A549 (cell line): Measurements from ENCODE around the gene TEDC1. TPM values are rescaled to one million over a fixed set of nuclear protein-coding genes. Genes with fewer than 3 reads are reported as not detected.
A peak's percentile ranks its signal among the peaks of the same experiment; 100 is the strongest.

ENCODE experiments used
- ATAC-seq, 2 experiments: fragments of 200-7000 bp in 1 of 2; fragments of >200 bp in 1 of 2; cut with Nextera tagmentation in 1 of 2; cut with Tn5 transposase in 1 of 2; 3 replicates each; pipeline versions ENCODE4 v1.8.0 to v1.9.1; 2018 to 2020; ENCODE audit warnings: mild to moderate bottlenecking in 1 of 2, moderate library complexity in 1 of 2
- CTCF ChIA-PET: fragments of 300-600 bp; sonication (Branson Sonifier 250); formaldehyde crosslinking; extraction: SDS; loops from one replicate; lab custom pipeline; 2021; ENCODE audit warnings: antibody characterized with exemption, inconsistent platforms; lab: Yijun Ruan, JAX
- POLR2A ChIA-PET: fragments of 350-600 bp; formaldehyde crosslinking; extraction: SDS; loops from one replicate; lab custom pipeline; 2021; ENCODE audit warnings: antibody characterized with exemption, inconsistent platforms; lab: Yijun Ruan, JAX
- DNase-seq, 2 experiments: peaks; one replicate each; pipeline versions ENCODE4 v3.0.0 to v3.0.0-alpha.2; 2011 to 2016; ENCODE audit warnings: low read depth in 1 of 2, low spot score in 1 of 2
- FAIRE-seq: peaks from 2 replicates; lab custom pipeline; 2011; peaks lifted over from hg19 to GRCh38; lab: Jason Lieb, UNC
- H3K27ac ChIP-seq, 2 experiments: fragments of >200 bp; sonication (Bioruptor Twin); formaldehyde crosslinking; 3 replicates each; pipeline ENCODE4 v1.5.1; 2016 to 2017
- H3K4me1 ChIP-seq: fragments of >200 bp; sonication (Bioruptor Twin); formaldehyde crosslinking; 3 replicates; pipeline ENCODE4 v1.6.1; 2016
- H3K4me2 ChIP-seq: fragments of >200 bp; sonication (Bioruptor Twin); formaldehyde crosslinking; 3 replicates; pipeline ENCODE4 v1.6.1; 2016
- H3K4me3 ChIP-seq: fragments of >200 bp; sonication (Bioruptor Twin); formaldehyde crosslinking; 3 replicates; pipeline ENCODE4 v1.5.1; 2016
- H3K9me3 ChIP-seq: fragments of >200 bp; sonication (Bioruptor Twin); formaldehyde crosslinking; 3 replicates; pipeline ENCODE4 v1.6.1; 2016
- BCL3 ChIP-seq: fragments of >200 bp; sonication (Bioruptor Twin); formaldehyde crosslinking; IDR thresholded peaks from 3 replicates; pipeline ENCODE4 v1.6.1; 2016
- CBX2 ChIP-seq: fragments of 200-600 bp; sonication (generic); IDR thresholded peaks from 2 replicates; pipeline ENCODE4 v1.6.1; 2016; ENCODE audit warnings: low read depth, mild to moderate bottlenecking, borderline replicate concordance
- EHF ChIP-seq: fragments of 250-450 bp; sonication (Bioruptor Pico); IDR thresholded peaks from 2 replicates; pipeline ENCODE4 v1.5.0; 2020; ENCODE audit warnings: mild to moderate bottlenecking
- EHMT2 ChIP-seq: fragments of 200-600 bp; sonication (generic); IDR thresholded peaks from 2 replicates; pipeline ENCODE4 v1.6.1; 2016; ENCODE audit warnings: antibody characterized with exemption, low read depth, mild to moderate bottlenecking, moderate library complexity
- FOSB ChIP-seq: fragments of 250-450 bp; sonication (Bioruptor Pico); IDR thresholded peaks from 2 replicates; pipeline ENCODE4 v1.5.0; 2020; ENCODE audit warnings: mild to moderate bottlenecking, moderate library complexity
- FOXS1 ChIP-seq: fragments of 250-450 bp; sonication (Bioruptor Pico); IDR thresholded peaks from 2 replicates; pipeline ENCODE4 v1.5.0; 2020; ENCODE audit warnings: mild to moderate bottlenecking, moderate library complexity
- HOXA7 ChIP-seq: fragments of 250-450 bp; sonication (Bioruptor Pico); IDR thresholded peaks from 2 replicates; pipeline ENCODE4 v1.5.0; 2020; ENCODE audit warnings: mild to moderate bottlenecking, moderate library complexity
- HOXB13 ChIP-seq: fragments of 250-450 bp; sonication (Bioruptor Pico); IDR thresholded peaks from 2 replicates; pipeline ENCODE4 v1.5.0; 2020; ENCODE audit warnings: low read depth, mild to moderate bottlenecking, moderate library complexity
- KDM1A ChIP-seq: fragments of 200-600 bp; sonication (generic); IDR thresholded peaks from 2 replicates; pipeline ENCODE4 v1.6.1; 2016; ENCODE audit warnings: low read depth, mild to moderate bottlenecking
- MAZ ChIP-seq: fragments of 150-350 bp; IDR thresholded peaks from 2 replicates; pipeline ENCODE4 v1.6.1; 2014; ENCODE audit warnings: antibody characterized with exemption, low read depth, low read length, borderline replicate concordance
- NFE2L2 ChIP-seq: fragments of 150-350 bp; conservative IDR thresholded peaks from 2 replicates; pipeline ENCODE4 v1.6.1; 2014; ENCODE audit warnings: low read length
- PHF8 ChIP-seq: fragments of 200-600 bp; sonication (generic); IDR thresholded peaks from 2 replicates; pipeline ENCODE4 v1.6.1; 2016; ENCODE audit warnings: low read depth, mild to moderate bottlenecking, antibody characterized with exemption, moderate library complexity, borderline replicate concordance
- RARB ChIP-seq: fragments of 250-450 bp; sonication (Bioruptor Pico); IDR thresholded peaks from 2 replicates; pipeline ENCODE4 v1.8.0; 2021; ENCODE audit warnings: mild to moderate bottlenecking, moderate library complexity
- RNF2 ChIP-seq: fragments of 200-600 bp; sonication (generic); IDR thresholded peaks from 2 replicates; pipeline ENCODE4 v1.6.1; 2016; ENCODE audit warnings: low read depth, mild to moderate bottlenecking, antibody characterized with exemption, moderate library complexity, borderline replicate concordance
- ZC3H11A ChIP-seq: fragments of 450-650 bp; IDR thresholded peaks from 2 replicates; pipeline ENCODE4 v1.6.1; 2014; ENCODE audit warnings: antibody characterized with exemption, mild to moderate bottlenecking
- WGBS: methylation state at CpG from one replicate; pipeline ENCODE4 v1.1.6; 2017; ENCODE audit errors: missing lambda C conversion rate; 5-methylcytosine and 5-hydroxymethylcytosine counted together
- polyA plus RNA-seq, 4 experiments: library from polyadenylated mRNA; depleted of rRNA in 3 of 4; stranded (reverse); fragments of >200 nt; fragmentation: RNase III in 1 of 4; extraction: RNeasy Plus Mini Kit Qiagen cat#74134 plus additional on column Dnase treatment in 1 of 4; gene quantifications; 2 replicates in 3 of 4; 3 replicates in 1 of 4; pipeline ENCODE4 v1.2.3, GENCODE V29; 2011 to 2017
- TF ChIP-seq, protein P1 (sequence below): fragments of >200 bp; sonication (Bioruptor Twin); formaldehyde crosslinking; IDR thresholded peaks from 2 replicates; pipeline ENCODE4 v1.6.1; 2016
- TF ChIP-seq, protein P2 (sequence below): fragments of 150-350 bp; IDR thresholded peaks from 2 replicates; pipeline ENCODE4 v1.6.1; 2014; ENCODE audit warnings: low read depth, mild to moderate bottlenecking, low read length
- TF ChIP-seq, protein P3 (sequence below): IDR thresholded peaks from 2 replicates; pipeline ENCODE4 v1.6.1; 2012; ENCODE audit warnings: low read depth, borderline replicate concordance
- TF ChIP-seq, protein P4 (sequence below): fragments of 250-450 bp; sonication (Bioruptor Pico); IDR thresholded peaks from 2 replicates; pipeline ENCODE4 v1.5.0; 2020; ENCODE audit warnings: low read depth, mild to moderate bottlenecking, moderate library complexity
- TF ChIP-seq, protein P5 (sequence below): fragments of 450-650 bp; IDR thresholded peaks from 2 replicates; pipeline ENCODE4 v1.6.1; 2014; ENCODE audit warnings: antibody characterized with exemption
- TF ChIP-seq, protein P6 (sequence below): fragments of 200-600 bp; sonication (generic); IDR thresholded peaks from 2 replicates; pipeline ENCODE4 v1.6.1; 2016; ENCODE audit warnings: antibody characterized with exemption, mild to moderate bottlenecking, moderate library complexity

The TEDC1 gene
- polyA plus RNA-seq, 2 of the 4 experiments (the other 2 are of a cell fraction): 12.7 to 39.6 TPM

DNA sequence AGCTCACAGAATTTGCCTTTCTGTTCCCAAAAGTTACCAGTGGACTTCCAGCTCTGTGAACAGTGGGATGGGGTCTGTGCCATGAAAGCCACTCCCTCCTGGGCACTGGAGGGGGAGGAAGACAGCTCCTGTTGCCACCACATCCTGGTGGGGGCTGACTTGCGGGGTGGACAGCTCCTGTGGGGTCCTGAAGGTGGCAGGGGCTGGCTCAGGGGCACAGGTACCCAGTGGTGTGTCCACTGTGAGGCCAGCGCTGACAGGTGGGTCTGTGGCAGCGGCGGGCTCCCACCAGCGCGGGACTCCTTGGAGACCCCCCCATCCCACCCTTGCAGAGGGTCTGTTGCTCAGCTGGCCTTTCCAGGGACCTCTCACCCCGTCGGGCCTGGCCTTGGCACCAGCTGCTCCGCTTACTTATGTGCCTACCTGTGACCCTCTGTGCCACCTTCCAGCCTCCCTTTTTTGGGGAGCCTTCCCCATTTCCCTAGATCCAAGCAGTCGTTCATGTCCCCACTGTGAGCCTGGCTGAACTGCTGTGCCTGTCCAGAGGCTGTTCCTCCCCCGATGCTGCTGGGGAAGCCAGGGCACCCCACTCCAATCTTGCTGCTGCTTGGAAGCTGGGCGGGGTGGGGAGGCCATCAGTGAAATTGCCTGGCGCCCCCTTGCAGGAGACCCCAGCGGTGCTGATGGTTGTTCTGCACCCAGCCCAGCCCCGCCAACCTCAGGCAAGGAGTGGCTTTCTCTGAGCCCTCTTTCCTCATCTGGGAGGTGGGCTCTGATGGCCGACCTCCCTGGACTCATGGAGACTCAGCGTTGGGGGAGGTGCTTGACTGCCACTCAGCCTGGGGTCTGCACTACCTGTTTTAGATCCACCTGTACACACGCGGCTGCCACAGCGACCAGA is 2.2 kb downstream of the TEDC1 start:
- H3K27ac ChIP-seq: no peak overlapping the region
- TF ChIP-seq BCL3: no peak
- no peak for TF ChIP-seq EHMT2
- TF ChIP-seq, protein P1, sequence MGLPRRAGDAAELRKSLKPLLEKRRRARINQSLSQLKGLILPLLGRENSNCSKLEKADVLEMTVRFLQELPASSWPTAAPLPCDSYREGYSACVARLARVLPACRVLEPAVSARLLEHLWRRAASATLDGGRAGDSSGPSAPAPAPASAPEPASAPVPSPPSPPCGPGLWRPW: no peak
- TF ChIP-seq NFE2L2: no peak
- TF ChIP-seq FOSB: no peak
- TF ChIP-seq HOXB13 (CRISPR knock-in tag): no peak
- TF ChIP-seq CBX2: no peak
- TF ChIP-seq, protein P2, sequence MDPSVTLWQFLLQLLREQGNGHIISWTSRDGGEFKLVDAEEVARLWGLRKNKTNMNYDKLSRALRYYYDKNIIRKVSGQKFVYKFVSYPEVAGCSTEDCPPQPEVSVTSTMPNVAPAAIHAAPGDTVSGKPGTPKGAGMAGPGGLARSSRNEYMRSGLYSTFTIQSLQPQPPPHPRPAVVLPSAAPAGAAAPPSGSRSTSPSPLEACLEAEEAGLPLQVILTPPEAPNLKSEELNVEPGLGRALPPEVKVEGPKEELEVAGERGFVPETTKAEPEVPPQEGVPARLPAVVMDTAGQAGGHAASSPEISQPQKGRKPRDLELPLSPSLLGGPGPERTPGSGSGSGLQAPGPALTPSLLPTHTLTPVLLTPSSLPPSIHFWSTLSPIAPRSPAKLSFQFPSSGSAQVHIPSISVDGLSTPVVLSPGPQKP: no peak
- TF ChIP-seq, all 56 proteins: peak for 0
- Histone ChIP-seq H3K4me3 (no peak overlapping the region), H3K4me1 (peaks cover 23% of the 10 kb centered on the region), H3K4me2 (no peak overlapping the region), H3K9me3 (no peaks in the 10 kb centered on the region)
- ATAC-seq (no peak), FAIRE-seq (no peak), DNase-seq (peak in 1 of 2 experiments; percentile 5)
- POLR2A ChIA-PET: interaction anchor here (1.8 kb wide), 1 partner anchor 35 kb away, joined by 4 read pairs; no protein-coding TSS in a partner anchor
- WGBS: 85% methylated on average over 15 of the region's 20 CpGs
- CTCF ChIA-PET: interaction anchor here (0.7 to 3.2 kb wide), 5 partner anchors 9 to 35 kb away, joined by 3 to 29 read pairs (median 4); no protein-coding TSS in a partner anchor

DNA sequence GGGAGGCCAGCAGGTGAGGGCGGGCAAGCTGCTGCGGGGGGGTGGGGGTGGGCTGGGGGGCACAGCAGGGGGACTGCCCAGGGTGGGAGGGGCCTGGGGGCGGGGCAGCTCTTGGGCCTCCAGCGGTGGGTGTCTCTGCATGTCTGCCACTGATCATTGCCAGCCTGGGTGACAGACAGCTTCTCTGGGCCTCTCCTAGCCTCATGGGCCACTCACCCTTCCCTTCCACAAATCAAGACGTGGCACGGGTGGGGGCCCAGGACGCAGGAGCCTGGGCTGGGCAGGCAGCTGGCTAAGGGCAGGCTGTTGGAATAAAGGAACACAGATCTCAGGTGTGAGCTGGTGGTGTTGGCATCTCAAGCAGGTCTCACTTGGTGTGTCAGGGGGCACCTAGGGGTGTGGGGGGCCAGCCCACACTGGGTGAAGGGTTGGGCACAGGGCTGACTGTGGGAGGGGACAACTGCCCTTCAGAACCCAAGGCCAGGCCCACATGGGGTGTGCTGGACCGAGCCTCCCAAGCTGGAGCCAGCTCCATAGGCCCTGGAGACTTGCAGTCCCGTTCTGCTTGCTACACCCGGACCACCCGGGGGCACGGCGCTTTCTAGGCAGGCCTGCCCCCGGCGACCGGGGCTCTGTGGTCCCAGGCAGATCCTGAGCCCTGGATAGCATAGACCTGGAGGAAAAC is 3.0 kb downstream of the TEDC1 start:
- WGBS: 73% methylated on average over 2 of the region's 16 CpGs
- ChIA-PET POLR2A (no interaction called here), CTCF (interaction anchor here (0.7 to 3.2 kb wide), 3 partner anchors 8 to 34 kb away, joined by 4 to 29 read pairs (median 4); no protein-coding TSS in a partner anchor)
- H3K9me3 ChIP-seq: no peaks in the 10 kb centered on the region
- H3K4me3 ChIP-seq: no peak overlapping the region
- peaks cover 14% of the 10 kb centered on the region for H3K4me1 ChIP-seq
- TF ChIP-seq MAZ (no peak), KDM1A (no peak), HOXB13 (CRISPR knock-in tag) (no peak), NFE2L2 (no peak), BCL3 (no peak), RARB (no peak), EHF (CRISPR knock-in tag) (no peak), PHF8 (no peak), RNF2 (no peak), HOXA7 (CRISPR knock-in tag) (no peak), FOXS1 (CRISPR knock-in tag) (no peak), ZC3H11A (no peak)
- TF ChIP-seq, protein P3, sequence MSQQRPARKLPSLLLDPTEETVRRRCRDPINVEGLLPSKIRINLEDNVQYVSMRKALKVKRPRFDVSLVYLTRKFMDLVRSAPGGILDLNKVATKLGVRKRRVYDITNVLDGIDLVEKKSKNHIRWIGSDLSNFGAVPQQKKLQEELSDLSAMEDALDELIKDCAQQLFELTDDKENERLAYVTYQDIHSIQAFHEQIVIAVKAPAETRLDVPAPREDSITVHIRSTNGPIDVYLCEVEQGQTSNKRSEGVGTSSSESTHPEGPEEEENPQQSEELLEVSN: no peak
- TF ChIP-seq, protein P4, sequence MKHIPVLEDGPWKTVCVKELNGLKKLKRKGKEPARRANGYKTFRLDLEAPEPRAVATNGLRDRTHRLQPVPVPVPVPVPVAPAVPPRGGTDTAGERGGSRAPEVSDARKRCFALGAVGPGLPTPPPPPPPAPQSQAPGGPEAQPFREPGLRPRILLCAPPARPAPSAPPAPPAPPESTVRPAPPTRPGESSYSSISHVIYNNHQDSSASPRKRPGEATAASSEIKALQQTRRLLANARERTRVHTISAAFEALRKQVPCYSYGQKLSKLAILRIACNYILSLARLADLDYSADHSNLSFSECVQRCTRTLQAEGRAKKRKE (CRISPR knock-in tag): no peak
- TF ChIP-seq, protein P5, sequence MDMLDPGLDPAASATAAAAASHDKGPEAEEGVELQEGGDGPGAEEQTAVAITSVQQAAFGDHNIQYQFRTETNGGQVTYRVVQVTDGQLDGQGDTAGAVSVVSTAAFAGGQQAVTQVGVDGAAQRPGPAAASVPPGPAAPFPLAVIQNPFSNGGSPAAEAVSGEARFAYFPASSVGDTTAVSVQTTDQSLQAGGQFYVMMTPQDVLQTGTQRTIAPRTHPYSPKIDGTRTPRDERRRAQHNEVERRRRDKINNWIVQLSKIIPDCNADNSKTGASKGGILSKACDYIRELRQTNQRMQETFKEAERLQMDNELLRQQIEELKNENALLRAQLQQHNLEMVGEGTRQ: no peak
- TF ChIP-seq, protein P6, sequence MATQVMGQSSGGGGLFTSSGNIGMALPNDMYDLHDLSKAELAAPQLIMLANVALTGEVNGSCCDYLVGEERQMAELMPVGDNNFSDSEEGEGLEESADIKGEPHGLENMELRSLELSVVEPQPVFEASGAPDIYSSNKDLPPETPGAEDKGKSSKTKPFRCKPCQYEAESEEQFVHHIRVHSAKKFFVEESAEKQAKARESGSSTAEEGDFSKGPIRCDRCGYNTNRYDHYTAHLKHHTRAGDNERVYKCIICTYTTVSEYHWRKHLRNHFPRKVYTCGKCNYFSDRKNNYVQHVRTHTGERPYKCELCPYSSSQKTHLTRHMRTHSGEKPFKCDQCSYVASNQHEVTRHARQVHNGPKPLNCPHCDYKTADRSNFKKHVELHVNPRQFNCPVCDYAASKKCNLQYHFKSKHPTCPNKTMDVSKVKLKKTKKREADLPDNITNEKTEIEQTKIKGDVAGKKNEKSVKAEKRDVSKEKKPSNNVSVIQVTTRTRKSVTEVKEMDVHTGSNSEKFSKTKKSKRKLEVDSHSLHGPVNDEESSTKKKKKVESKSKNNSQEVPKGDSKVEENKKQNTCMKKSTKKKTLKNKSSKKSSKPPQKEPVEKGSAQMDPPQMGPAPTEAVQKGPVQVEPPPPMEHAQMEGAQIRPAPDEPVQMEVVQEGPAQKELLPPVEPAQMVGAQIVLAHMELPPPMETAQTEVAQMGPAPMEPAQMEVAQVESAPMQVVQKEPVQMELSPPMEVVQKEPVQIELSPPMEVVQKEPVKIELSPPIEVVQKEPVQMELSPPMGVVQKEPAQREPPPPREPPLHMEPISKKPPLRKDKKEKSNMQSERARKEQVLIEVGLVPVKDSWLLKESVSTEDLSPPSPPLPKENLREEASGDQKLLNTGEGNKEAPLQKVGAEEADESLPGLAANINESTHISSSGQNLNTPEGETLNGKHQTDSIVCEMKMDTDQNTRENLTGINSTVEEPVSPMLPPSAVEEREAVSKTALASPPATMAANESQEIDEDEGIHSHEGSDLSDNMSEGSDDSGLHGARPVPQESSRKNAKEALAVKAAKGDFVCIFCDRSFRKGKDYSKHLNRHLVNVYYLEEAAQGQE: no peak
- no peak overlapping the region for H3K27ac ChIP-seq
- DNase-seq (peak in 1 of 2 experiments; percentile 3), FAIRE-seq (no peak), ATAC-seq (no peak)
- H3K4me2 ChIP-seq: no peak overlapping the region
